ENCODE results near the gene CENPS. TPM values are rescaled to one million over a fixed set of nuclear protein-coding genes. Genes with fewer than 3 reads are reported as not detected.

The CENPS gene
- total and polyA plus RNA-seq, 2 of the 13 experiments (the other 11 are each of a cell fraction or from before 2014, with no cell fraction given), result 3.3 to 22.0 TPM

DNA sequence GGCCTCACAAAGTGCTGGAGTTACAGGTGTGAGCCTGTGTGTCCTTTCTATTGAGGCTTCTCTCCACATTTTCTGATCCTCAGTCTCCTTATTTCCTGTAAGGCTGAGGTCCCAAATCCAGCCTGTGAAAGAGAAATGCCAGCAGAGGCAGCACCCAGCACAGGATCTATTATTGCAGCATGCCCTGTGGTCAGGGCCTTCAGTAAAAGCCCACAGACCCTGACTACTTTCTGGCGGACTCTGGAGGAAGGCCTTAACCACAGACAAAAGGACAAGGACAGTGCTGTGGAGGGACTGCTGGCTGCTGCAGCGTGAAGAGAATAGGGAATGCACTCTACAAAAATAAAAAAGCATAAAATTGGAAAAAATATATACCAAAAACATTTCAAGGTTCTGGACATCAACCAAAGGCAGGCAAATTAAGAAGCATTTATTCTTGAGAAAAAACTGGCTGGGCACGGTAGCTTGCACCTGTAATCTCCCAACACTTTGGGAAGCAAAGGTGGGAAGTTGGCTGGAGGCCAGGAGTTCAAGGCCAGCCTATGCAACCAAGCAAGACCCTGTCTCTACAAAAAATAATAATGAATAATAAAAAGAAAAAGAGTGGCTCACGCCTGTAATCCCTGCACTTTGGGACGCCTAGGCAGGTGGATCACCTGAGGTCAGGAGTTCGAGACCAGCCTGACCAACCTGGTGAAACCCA lies 40.8 kb upstream of the CENPS start:
- Histone ChIP-seq H3K79me2 (ENCODE audit: insufficient read depth, low read length) (no peaks in the 10 kb centered on the region), H3K36me3 (replicated peaks in 1 of 2; ENCODE audit: control insufficient read depth in 1 of 2, insufficient read depth in 2 of 2, low read length in 2 of 2) (no peaks in the 10 kb centered on the region), H4K20me1 (ENCODE audit: insufficient read depth, low read length) (no peaks in the 10 kb centered on the region), H3K4me3 (replicated peaks in 1 of 3; ENCODE audit: insufficient read depth in 1 of 3, low read depth in 2 of 3, low read length in 3 of 3) (no peak overlapping the region), H3K9me3 (ENCODE audit: low read length) (no peaks in the 10 kb centered on the region), H3K27ac (ENCODE audit: extremely low read length, insufficient read depth, low read length) (peak overlapping the region; percentile 74), H3K9ac (ENCODE audit: insufficient read depth, low read depth, low read length) (no peak overlapping the region), H3K4me1 (ENCODE audit: insufficient read depth, low read length) (peaks cover 51% of the 10 kb centered on the region), H3K4me2 (ENCODE audit: low read depth, low read length) (no peak overlapping the region), H3K27me3 (ENCODE audit: control insufficient read depth in 1 of 2, insufficient read depth in 2 of 2, low read length in 2 of 2) (no peaks in the 10 kb centered on the region), H2AFZ (ENCODE audit: low read length) (no peak overlapping the region)
- FAIRE-seq (no peak), DNase-seq (ENCODE audit: low spot score) (no peak), ATAC-seq (peak; percentile 43)
- intact Hi-C loops (cut with micrococcal nuclease; ENCODE audit: unreplicated experiment), result no loop called here
- no TSS peak for BruUV-seq (replicated peaks)
- in situ Hi-C loops (cut with HindIII; ENCODE audit: extremely low pct_ligation_motif_present, low pct_unique_long_range_greater_than_20kb), result loop anchor here (10.0 kb wide), 1 partner anchor 85 kb away; the partner anchor contains the start of genes DFFA and PEX14
- ChIA-PET POLR2A (interaction anchor here (4.7 kb wide), 1 partner anchor 11 kb away, joined by 65 read pairs; the partner anchor contains the start of gene PGD), CTCF (ENCODE audit: low intra/inter-chr PET ratio, low total read pairs) (no interaction called here)
- TF ChIP-seq SUZ12 (IDR thresholded peaks at IDR 0.05; ENCODE audit: low read depth, low read length), result no peak
- TF ChIP-seq, protein P1, sequence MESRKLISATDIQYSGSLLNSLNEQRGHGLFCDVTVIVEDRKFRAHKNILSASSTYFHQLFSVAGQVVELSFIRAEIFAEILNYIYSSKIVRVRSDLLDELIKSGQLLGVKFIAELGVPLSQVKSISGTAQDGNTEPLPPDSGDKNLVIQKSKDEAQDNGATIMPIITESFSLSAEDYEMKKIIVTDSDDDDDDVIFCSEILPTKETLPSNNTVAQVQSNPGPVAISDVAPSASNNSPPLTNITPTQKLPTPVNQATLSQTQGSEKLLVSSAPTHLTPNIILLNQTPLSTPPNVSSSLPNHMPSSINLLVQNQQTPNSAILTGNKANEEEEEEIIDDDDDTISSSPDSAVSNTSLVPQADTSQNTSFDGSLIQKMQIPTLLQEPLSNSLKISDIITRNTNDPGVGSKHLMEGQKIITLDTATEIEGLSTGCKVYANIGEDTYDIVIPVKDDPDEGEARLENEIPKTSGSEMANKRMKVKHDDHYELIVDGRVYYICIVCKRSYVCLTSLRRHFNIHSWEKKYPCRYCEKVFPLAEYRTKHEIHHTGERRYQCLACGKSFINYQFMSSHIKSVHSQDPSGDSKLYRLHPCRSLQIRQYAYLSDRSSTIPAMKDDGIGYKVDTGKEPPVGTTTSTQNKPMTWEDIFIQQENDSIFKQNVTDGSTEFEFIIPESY (CRISPR knock-in tag; IDR thresholded peaks at IDR 0.05), result peak; percentile 38; the same call in 1 of the 2 replicates
- 78% methylated on average over 6 of the region's 6 CpGs for WGBS (ENCODE audit: low lambda C conversion rate)

DNA sequence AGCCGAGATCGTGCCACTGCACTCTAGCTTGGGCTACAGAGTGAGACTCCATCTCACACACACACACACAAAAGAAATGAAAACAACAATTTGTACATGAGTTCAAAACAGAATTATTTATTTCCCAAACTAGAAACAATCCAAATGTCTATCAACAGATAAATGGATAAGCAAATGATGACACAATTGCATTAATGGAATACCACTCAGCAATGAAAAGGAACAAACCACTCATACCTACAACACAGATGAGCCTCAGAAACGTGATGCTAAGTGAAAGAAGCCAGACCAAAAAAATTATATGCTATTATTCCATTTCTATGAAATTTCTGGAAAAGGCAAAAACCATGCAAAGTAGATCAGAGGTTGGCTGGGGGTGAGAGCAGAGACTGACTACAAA lies 33.4 kb upstream of the CENPS start:
- peaks cover 33% of the 10 kb centered on the region for H3K4me1 ChIP-seq (ENCODE audit: insufficient read depth, low read length)
- H3K9ac ChIP-seq (ENCODE audit: insufficient read depth, low read depth, low read length), result no peak overlapping the region
- H3K9me3 ChIP-seq (ENCODE audit: low read length), result no peaks in the 10 kb centered on the region
- ATAC-seq (no peak), DNase-seq (ENCODE audit: low spot score) (no peak), FAIRE-seq (peak; percentile 23)
- peaks cover 22% of the 10 kb centered on the region for H3K79me2 ChIP-seq (ENCODE audit: insufficient read depth, low read length)
- POLR2A ChIA-PET, result no interaction called here
- no peaks in the 10 kb centered on the region for H3K36me3 ChIP-seq (replicated peaks in 1 of 2; ENCODE audit: control insufficient read depth in 1 of 2, insufficient read depth in 2 of 2, low read length in 2 of 2)
- no peak overlapping the region for H3K4me2 ChIP-seq (ENCODE audit: low read depth, low read length)
- H3K4me3 ChIP-seq (replicated peaks in 1 of 3; ENCODE audit: insufficient read depth in 1 of 3, low read depth in 2 of 3, low read length in 3 of 3), result no peak overlapping the region
- H2AFZ ChIP-seq (ENCODE audit: low read length), result no peak overlapping the region
- 98% methylated on average over 3 of the region's 3 CpGs for WGBS (ENCODE audit: low lambda C conversion rate)
- BruUV-seq (replicated peaks), result no TSS peak
- in situ Hi-C loops (cut with HindIII; ENCODE audit: extremely low pct_ligation_motif_present, low pct_unique_long_range_greater_than_20kb) (no loop called here), intact Hi-C loops (cut with micrococcal nuclease; ENCODE audit: unreplicated experiment) (no loop called here)
- CTCF ChIA-PET (ENCODE audit: low intra/inter-chr PET ratio, low total read pairs), result no interaction called here
- no peak overlapping the region for H3K27ac ChIP-seq (ENCODE audit: extremely low read length, insufficient read depth, low read length)
- H4K20me1 ChIP-seq (ENCODE audit: insufficient read depth, low read length), result no peaks in the 10 kb centered on the region
- no peaks in the 10 kb centered on the region for H3K27me3 ChIP-seq (ENCODE audit: control insufficient read depth in 1 of 2, insufficient read depth in 2 of 2, low read length in 2 of 2)
- no peak for TF ChIP-seq PLRG1 (conservative IDR thresholded peaks at IDR 0.05)
- TF ChIP-seq ZFP90 (CRISPR knock-in tag; IDR thresholded peaks at IDR 0.05; ENCODE audit: borderline replicate concordance), result no peak
- TF ChIP-seq MAFF (IDR thresholded peaks at IDR 0.05; ENCODE audit: low read depth, low read length), result no peak
- TF ChIP-seq SNAPC2 (CRISPR knock-in tag; IDR thresholded peaks at IDR 0.05), result no peak
- TF ChIP-seq KMT2A (CRISPR knock-in tag; IDR thresholded peaks at IDR 0.05), result no peak
- no peak for TF ChIP-seq ARID4A (CRISPR knock-in tag; IDR thresholded peaks at IDR 0.05; ENCODE audit: borderline replicate concordance)
